DOHH2 (cell line): ENCODE results near the gene KDM5B.

ENCODE experiments used
- EZH2phosphoT487 ChIP-seq: fragments of 200-600 bp; sonication (generic); IDR thresholded peaks from 2 replicates; pipeline ENCODE4 v1.6.1; 2017; ENCODE audit warnings: borderline replicate concordance, mild to moderate bottlenecking, antibody characterized with exemption, low read length, moderate library complexity, mixed read lengths
- TF ChIP-seq, protein P1 (sequence below): fragments of 200-600 bp; sonication (generic); IDR thresholded peaks from one replicate; pipeline ENCODE4 v1.5.1; 2014; ENCODE audit warnings: antibody characterized with exemption, mild to moderate bottlenecking, low read depth, low read length; ENCODE audit not compliant: poor library complexity, severe bottlenecking

- TF ChIP-seq, protein P1, sequence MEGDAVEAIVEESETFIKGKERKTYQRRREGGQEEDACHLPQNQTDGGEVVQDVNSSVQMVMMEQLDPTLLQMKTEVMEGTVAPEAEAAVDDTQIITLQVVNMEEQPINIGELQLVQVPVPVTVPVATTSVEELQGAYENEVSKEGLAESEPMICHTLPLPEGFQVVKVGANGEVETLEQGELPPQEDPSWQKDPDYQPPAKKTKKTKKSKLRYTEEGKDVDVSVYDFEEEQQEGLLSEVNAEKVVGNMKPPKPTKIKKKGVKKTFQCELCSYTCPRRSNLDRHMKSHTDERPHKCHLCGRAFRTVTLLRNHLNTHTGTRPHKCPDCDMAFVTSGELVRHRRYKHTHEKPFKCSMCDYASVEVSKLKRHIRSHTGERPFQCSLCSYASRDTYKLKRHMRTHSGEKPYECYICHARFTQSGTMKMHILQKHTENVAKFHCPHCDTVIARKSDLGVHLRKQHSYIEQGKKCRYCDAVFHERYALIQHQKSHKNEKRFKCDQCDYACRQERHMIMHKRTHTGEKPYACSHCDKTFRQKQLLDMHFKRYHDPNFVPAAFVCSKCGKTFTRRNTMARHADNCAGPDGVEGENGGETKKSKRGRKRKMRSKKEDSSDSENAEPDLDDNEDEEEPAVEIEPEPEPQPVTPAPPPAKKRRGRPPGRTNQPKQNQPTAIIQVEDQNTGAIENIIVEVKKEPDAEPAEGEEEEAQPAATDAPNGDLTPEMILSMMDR, result no peak
- no peak for TF ChIP-seq EZH2phosphoT487
Measured at GRCh38 chr1:202856014-202856413, 47.8 kb upstream of the KDM5B start.
